HEK293 (cell line): ENCODE measurements around the gene FALEC.

Source experiments
- BCL6B ChIP-seq: fragments of 450-650 bp; formaldehyde crosslinking; IDR thresholded peaks from 2 replicates; pipeline ENCODE4 v1.5.1; 2017; ENCODE audit warnings: missing biosample characterization, missing genetic modification characterization
- ELK4 ChIP-seq: IDR thresholded peaks from 2 replicates; pipeline ENCODE4 v1.6.1; 2011; ENCODE audit warnings: mild to moderate bottlenecking, low read depth, low read length, borderline replicate concordance
- HIC1 ChIP-seq: fragments of 450-650 bp; formaldehyde crosslinking; IDR thresholded peaks from 2 replicates; pipeline ENCODE4 v1.5.1; 2016; ENCODE audit warnings: missing biosample characterization, missing genetic modification characterization
- INSM2 ChIP-seq: fragments of 450-650 bp; formaldehyde crosslinking; IDR thresholded peaks from 2 replicates; pipeline ENCODE4 v1.5.1; 2016; ENCODE audit warnings: missing biosample characterization, missing genetic modification characterization
- OVOL3 ChIP-seq: fragments of 450-650 bp; formaldehyde crosslinking; IDR thresholded peaks from 2 replicates; pipeline ENCODE4 v1.5.1; 2016; ENCODE audit warnings: missing biosample characterization, missing genetic modification characterization
- PRDM4 ChIP-seq: fragments of 450-650 bp; formaldehyde crosslinking; IDR thresholded peaks from 2 replicates; pipeline ENCODE4 v1.5.1; 2017; ENCODE audit warnings: missing biosample characterization, missing genetic modification characterization
- SCRT1 ChIP-seq: fragments of 450-650 bp; formaldehyde crosslinking; IDR thresholded peaks from 2 replicates; pipeline ENCODE4 v1.5.1; 2016; ENCODE audit warnings: missing biosample characterization, missing genetic modification characterization, borderline replicate concordance
- SETDB1 ChIP-seq: IDR thresholded peaks from one replicate; pipeline ENCODE4 v1.6.1; 2017; ENCODE audit warnings: mild to moderate bottlenecking, low read length, moderate library complexity, mixed read lengths; ENCODE audit not compliant: insufficient read length
- SP3 ChIP-seq: fragments of 450-650 bp; formaldehyde crosslinking; IDR thresholded peaks from 2 replicates; pipeline ENCODE4 v1.5.1; 2016; ENCODE audit warnings: missing biosample characterization, missing genetic modification characterization
- ZBTB26 ChIP-seq: fragments of 450-650 bp; formaldehyde crosslinking; optimal IDR thresholded peaks from 2 replicates; pipeline ENCODE3; 2016; ENCODE audit warnings: missing biosample characterization, mild to moderate bottlenecking, missing genetic modification characterization
- ZNF133 ChIP-seq: fragments of 450-650 bp; formaldehyde crosslinking; IDR thresholded peaks from 2 replicates; pipeline ENCODE4 v1.5.1; 2016; ENCODE audit warnings: missing biosample characterization, missing genetic modification characterization
- ZNF155 ChIP-seq: fragments of 450-650 bp; formaldehyde crosslinking; IDR thresholded peaks from 2 replicates; pipeline ENCODE4 v1.5.1; 2016; ENCODE audit warnings: missing biosample characterization, missing genetic modification characterization
- ZNF18 ChIP-seq: fragments of 450-650 bp; formaldehyde crosslinking; IDR thresholded peaks from 2 replicates; pipeline ENCODE4 v1.5.1; 2016; ENCODE audit warnings: missing biosample characterization, missing genetic modification characterization
- ZNF239 ChIP-seq: fragments of 450-650 bp; formaldehyde crosslinking; IDR thresholded peaks from 2 replicates; pipeline ENCODE4 v1.5.1; 2016; ENCODE audit warnings: missing biosample characterization, missing genetic modification characterization
- ZNF266 ChIP-seq: fragments of 450-650 bp; formaldehyde crosslinking; IDR thresholded peaks from 2 replicates; pipeline ENCODE4 v1.5.1; 2016; ENCODE audit warnings: missing biosample characterization, missing genetic modification characterization, low read depth
- ZNF302 ChIP-seq: fragments of 450-650 bp; formaldehyde crosslinking; IDR thresholded peaks from 2 replicates; pipeline ENCODE4 v1.5.1; 2016; ENCODE audit warnings: missing biosample characterization, missing genetic modification characterization, low read depth
- ZNF48 ChIP-seq: fragments of 450-650 bp; formaldehyde crosslinking; IDR thresholded peaks from 2 replicates; pipeline ENCODE4 v1.5.1; 2016; ENCODE audit warnings: missing biosample characterization, missing genetic modification characterization
- ZNF580 ChIP-seq: fragments of 450-650 bp; formaldehyde crosslinking; IDR thresholded peaks from 2 replicates; pipeline ENCODE4 v1.5.1; 2016; ENCODE audit warnings: missing biosample characterization, missing genetic modification characterization
- ZNF623 ChIP-seq: fragments of 450-650 bp; formaldehyde crosslinking; IDR thresholded peaks from 2 replicates; pipeline ENCODE4 v1.5.1; 2016; ENCODE audit warnings: missing biosample characterization, missing genetic modification characterization
- ZNF660 ChIP-seq: fragments of 450-650 bp; IDR thresholded peaks from 2 replicates; pipeline ENCODE4 v1.5.1; 2018; ENCODE audit warnings: missing biosample characterization, mild to moderate bottlenecking, missing genetic modification characterization
- ZNF670 ChIP-seq: fragments of 450-650 bp; formaldehyde crosslinking; IDR thresholded peaks from 2 replicates; pipeline ENCODE4 v1.5.1; 2016; ENCODE audit warnings: missing biosample characterization, missing genetic modification characterization, low read depth
- ZNF677 ChIP-seq: fragments of 450-650 bp; IDR thresholded peaks from 2 replicates; pipeline ENCODE4 v1.5.0; 2018; ENCODE audit warnings: missing biosample characterization, mild to moderate bottlenecking, missing genetic modification characterization, moderate library complexity
- ZNF704 ChIP-seq: fragments of 450-650 bp; formaldehyde crosslinking; IDR thresholded peaks from 2 replicates; pipeline ENCODE4 v1.5.1; 2016; ENCODE audit warnings: missing biosample characterization, missing genetic modification characterization
- ZNF747 ChIP-seq: fragments of 450-650 bp; formaldehyde crosslinking; IDR thresholded peaks from 2 replicates; pipeline ENCODE4 v1.5.1; 2016; ENCODE audit warnings: missing biosample characterization, missing genetic modification characterization
- ZNF791 ChIP-seq: fragments of 450-650 bp; formaldehyde crosslinking; IDR thresholded peaks from 2 replicates; pipeline ENCODE4 v1.5.1; 2016; ENCODE audit warnings: missing biosample characterization, missing genetic modification characterization
- ZSCAN16 ChIP-seq: fragments of 450-650 bp; formaldehyde crosslinking; IDR thresholded peaks from 2 replicates; pipeline ENCODE4 v1.5.1; 2016; ENCODE audit warnings: missing biosample characterization, missing genetic modification characterization

The FALEC gene

GRCh38 chr1:150486966-150487762 is 28.4 kb upstream of the FALEC start, which contains the start of gene TARS2 (continued):
- TF ChIP-seq HIC1 (no peak), ZNF747 (tag by site-specific recombination) (no peak), ZNF791 (tag by site-specific recombination) (no peak), INSM2 (tag by site-specific recombination) (peak; percentile 90), SP3 (tag by site-specific recombination) (peak; percentile 86), ZNF133 (tag by site-specific recombination) (no peak), ZNF18 (tag by site-specific recombination) (peak; percentile 98), ZNF677 (no peak), ZBTB26 (tag by site-specific recombination) (peak; percentile 25), ZNF155 (tag by site-specific recombination) (no peak), SCRT1 (tag by site-specific recombination) (no peak), ZNF580 (tag by site-specific recombination) (peak; percentile 98), OVOL3 (tag by site-specific recombination) (peak; percentile 92), ZNF302 (tag by site-specific recombination) (no peak), ZNF239 (tag by site-specific recombination) (no peak), ZNF660 (tag by site-specific recombination) (peak; percentile 98), ZNF48 (tag by site-specific recombination) (no peak), PRDM4 (peak; percentile 43; the same call in 1 of the 2 replicates), ZNF623 (tag by site-specific recombination) (peak; percentile 37; the same call in 1 of the 2 replicates), SETDB1 (no peak), ELK4 (no peak), ZNF670 (no peak), BCL6B (tag by site-specific recombination) (no peak), ZNF704 (tag by site-specific recombination) (no peak), ZSCAN16 (tag by site-specific recombination) (no peak), ZNF266 (tag by site-specific recombination) (no peak)
